HAP-1 (cell line): ENCODE data around the gene TUT7.
"Not testable (repeated sequence)": the region's sequence is repeated elsewhere in the genome, so short reads cannot be mapped to it uniquely, and the experiment has no call there.

Experiments used
- DNase-seq, 2 experiments: peaks; one replicate each; pipeline ENCODE4 v3.0.0-alpha.2; 2016 to 2020; ENCODE audit warnings: low spot score in 2 of 2
- H3K27me3 ChIP-seq: fragments of 250-450 bp; sonication (Bioruptor Pico); 2 replicates; pipeline ENCODE4 v1.5.1; 2020; ENCODE audit warnings: low read depth, mild to moderate bottlenecking, moderate library complexity
- H3K36me3 ChIP-seq: fragments of 250-450 bp; sonication (Bioruptor Pico); replicated peaks from 2 replicates; pipeline ENCODE4 v1.5.1; 2020; ENCODE audit warnings: mild to moderate bottlenecking
- H3K4me1 ChIP-seq: fragments of 250-450 bp; sonication (Bioruptor Pico); 2 replicates; pipeline ENCODE4 v1.5.1; 2020; ENCODE audit warnings: mild to moderate bottlenecking
- H3K4me3 ChIP-seq: fragments of 250-450 bp; sonication (Bioruptor Pico); 2 replicates; pipeline ENCODE4 v1.5.1; 2020; ENCODE audit warnings: mild to moderate bottlenecking, moderate library complexity
- H3K9me3 ChIP-seq: fragments of 250-450 bp; sonication (Bioruptor Pico); 2 replicates; pipeline ENCODE4 v1.5.1; 2020; ENCODE audit warnings: mild to moderate bottlenecking, moderate library complexity
- in situ Hi-C: fragments of 300-500 bp; cut with MboI; formaldehyde crosslinking; loops from 3 replicates; pipeline ENCODE4 v1.14.3; 2020; ENCODE audit warnings: low sequenced_read_pairs, inconsistent platforms, mixed read lengths

TUT7 gene, protein sequence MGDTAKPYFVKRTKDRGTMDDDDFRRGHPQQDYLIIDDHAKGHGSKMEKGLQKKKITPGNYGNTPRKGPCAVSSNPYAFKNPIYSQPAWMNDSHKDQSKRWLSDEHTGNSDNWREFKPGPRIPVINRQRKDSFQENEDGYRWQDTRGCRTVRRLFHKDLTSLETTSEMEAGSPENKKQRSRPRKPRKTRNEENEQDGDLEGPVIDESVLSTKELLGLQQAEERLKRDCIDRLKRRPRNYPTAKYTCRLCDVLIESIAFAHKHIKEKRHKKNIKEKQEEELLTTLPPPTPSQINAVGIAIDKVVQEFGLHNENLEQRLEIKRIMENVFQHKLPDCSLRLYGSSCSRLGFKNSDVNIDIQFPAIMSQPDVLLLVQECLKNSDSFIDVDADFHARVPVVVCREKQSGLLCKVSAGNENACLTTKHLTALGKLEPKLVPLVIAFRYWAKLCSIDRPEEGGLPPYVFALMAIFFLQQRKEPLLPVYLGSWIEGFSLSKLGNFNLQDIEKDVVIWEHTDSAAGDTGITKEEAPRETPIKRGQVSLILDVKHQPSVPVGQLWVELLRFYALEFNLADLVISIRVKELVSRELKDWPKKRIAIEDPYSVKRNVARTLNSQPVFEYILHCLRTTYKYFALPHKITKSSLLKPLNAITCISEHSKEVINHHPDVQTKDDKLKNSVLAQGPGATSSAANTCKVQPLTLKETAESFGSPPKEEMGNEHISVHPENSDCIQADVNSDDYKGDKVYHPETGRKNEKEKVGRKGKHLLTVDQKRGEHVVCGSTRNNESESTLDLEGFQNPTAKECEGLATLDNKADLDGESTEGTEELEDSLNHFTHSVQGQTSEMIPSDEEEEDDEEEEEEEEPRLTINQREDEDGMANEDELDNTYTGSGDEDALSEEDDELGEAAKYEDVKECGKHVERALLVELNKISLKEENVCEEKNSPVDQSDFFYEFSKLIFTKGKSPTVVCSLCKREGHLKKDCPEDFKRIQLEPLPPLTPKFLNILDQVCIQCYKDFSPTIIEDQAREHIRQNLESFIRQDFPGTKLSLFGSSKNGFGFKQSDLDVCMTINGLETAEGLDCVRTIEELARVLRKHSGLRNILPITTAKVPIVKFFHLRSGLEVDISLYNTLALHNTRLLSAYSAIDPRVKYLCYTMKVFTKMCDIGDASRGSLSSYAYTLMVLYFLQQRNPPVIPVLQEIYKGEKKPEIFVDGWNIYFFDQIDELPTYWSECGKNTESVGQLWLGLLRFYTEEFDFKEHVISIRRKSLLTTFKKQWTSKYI (N-terminal part only)

DNA sequence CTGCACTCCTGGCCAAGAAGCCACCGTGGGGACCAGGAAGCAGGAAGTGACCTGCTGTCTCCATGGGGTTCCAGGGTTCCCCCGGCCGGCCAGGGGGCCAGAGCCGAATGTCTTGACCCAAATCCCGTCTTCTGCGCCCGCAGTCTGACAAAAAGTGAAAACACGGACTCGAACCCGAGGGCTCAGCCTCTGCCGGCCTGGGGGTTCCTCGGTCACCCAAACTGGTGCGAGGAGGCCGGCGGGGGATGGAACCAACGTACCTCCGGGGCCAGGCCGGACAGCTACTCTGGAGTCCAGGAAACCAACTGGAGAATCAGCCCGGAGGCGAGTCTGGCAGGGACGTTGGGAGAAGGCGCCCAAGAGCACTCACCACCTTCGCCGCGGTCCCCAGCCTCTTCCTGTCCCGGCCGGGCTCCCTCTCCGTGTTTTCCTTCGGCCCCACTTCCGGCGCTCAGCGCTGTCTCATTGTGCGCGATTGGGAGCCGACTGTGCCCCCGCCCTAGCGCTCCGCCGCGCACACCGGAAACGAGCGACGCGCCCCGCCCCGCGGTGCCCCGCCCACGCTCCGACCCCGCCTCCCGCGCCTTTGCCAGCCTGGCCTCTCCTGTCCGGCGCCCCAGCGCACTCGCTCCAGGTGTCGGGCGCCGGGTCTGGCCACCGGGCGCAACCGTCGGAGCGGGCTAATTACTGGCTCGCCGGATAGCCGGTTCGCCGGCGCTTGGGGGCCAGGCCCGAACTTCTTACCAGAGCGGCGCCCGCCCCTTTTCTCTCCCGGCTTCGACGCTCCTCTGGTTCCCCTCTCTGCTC, at the start of gene TUT7:
TUT7 (minus strand) TSS at position 400 of the 807 bp plus-strand sequence. CDS start 1,211 bp downstream, outside the sequence.
- H3K36me3 ChIP-seq, result no peaks in the 10 kb centered on the region; the same call in 1 of the 2 replicates
- H3K4me1 ChIP-seq, result peaks cover 22% of the 10 kb centered on the region
- H3K4me3 ChIP-seq, result peak within 1 kb of the TSS; percentile 95
- peak; percentile 91 to 97 for DNase-seq
- no peaks in the 10 kb centered on the region for H3K9me3 ChIP-seq
- H3K27me3 ChIP-seq, result no peaks in the 10 kb centered on the region
- in situ Hi-C loops, result loop anchor here (5.0 kb wide), 1 partner anchor 67 kb away; no protein-coding TSS in a partner anchor

DNA sequence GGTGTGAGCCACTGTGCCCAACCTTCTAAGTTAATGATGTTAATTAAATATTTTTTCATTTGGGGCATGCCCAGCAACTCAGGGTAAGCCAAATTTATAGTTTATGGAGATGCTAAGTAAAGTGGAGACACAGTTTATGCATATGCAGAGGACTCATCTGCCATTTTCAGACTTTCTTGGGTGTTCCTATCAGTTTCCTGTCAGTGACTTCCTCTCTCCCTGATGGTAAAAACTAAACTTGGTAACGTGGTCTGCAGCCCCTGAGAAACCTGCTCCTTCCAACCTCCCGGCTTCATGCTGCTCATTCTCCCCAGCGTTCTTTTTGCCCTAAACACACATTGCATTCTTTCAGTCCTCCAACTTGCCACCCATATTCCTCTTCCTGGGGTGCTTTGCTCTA, 48.4 kb upstream of the TUT7 start:
- no peak for DNase-seq

DNA sequence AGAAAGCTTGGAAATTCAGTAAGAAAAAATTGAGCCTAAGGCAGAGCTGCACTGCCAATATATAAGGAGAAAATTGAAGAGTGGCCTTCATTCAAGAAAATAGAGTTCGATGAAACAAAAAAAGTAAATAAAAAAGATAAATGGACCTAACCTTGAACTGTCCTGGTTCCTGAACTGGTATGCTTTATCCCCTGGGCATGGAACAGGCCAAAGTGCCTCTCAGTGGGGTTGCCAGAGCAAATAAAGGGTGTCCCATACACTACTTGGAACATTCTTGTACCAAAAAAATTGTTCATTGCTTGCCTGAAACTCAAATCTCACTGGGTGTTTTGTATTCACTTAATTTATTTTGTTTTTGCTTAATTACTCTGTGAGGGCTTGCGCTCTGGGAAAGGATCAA, 42.2 kb upstream of the TUT7 start:
- in situ Hi-C loops, result no loop called here
- Histone ChIP-seq H3K27me3 (0 out of 2 replicates have a peak, but pooled peaks cover 2% of the 10 kb centered on the region), H3K4me3 (no peak overlapping the region), H3K9me3 (no peaks in the 10 kb centered on the region), H3K4me1 (no peaks in the 10 kb centered on the region), H3K36me3 (no peaks in the 10 kb centered on the region)
- no peak for DNase-seq

More for the DNA sequence above, 48.4 kb upstream of the TUT7 start:
- Histone ChIP-seq H3K27me3 (peaks cover 12% of the 10 kb centered on the region), H3K9me3 (no peaks in the 10 kb centered on the region), H3K36me3 (no peaks in the 10 kb centered on the region), H3K4me3 (no peak overlapping the region), H3K4me1 (no peaks in the 10 kb centered on the region)
- in situ Hi-C loops, result no loop called here

DNA sequence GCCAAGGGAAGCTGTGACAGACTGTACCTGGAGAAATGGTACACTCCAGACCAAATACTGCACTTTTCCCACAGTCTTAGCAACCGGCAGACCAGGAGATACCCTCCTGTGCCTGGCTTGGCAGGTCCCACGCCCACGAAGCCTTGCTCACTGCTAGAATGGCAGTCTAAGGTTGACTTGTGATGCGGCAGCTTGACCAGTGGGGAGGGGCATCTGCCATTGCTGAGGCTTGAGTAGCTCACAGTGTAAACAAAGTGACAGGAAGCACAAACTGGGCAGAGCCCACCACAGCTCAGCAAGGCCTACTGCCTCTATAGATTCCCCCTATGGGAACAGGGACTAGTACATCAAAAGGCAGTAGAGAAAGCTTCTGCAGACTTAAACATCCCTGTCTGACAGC, 36.0 kb upstream of the TUT7 start:
- H3K9me3 ChIP-seq, H3K4me3 ChIP-seq, DNase-seq, H3K4me1 ChIP-seq, H3K36me3 ChIP-seq, in situ Hi-C loops, H3K27me3 ChIP-seq: not testable (repeated sequence)

DNA sequence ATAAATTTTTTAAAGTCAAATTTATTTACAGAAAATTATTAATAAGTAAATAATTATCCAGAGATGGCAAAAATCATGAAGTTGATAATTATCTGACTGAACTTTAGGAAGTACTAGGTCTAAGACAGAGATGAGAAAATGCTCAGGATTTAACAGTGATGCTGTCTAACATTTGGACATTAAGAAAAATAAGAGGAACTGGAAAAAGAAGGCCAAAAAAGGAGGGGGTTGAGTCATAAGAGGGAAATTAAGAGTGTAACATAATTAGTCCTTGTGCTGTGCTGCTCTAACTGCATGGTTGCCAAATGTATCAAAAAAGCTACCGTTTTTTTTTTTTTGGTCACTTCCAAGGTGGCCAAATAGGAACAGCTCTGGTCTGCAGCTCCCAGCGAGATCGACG, 35.4 kb upstream of the TUT7 start:
- no peak overlapping the region for H3K4me3 ChIP-seq
- in situ Hi-C loops, result no loop called here
- no peaks in the 10 kb centered on the region for H3K27me3 ChIP-seq
- no peaks in the 10 kb centered on the region for H3K4me1 ChIP-seq
- H3K36me3 ChIP-seq, result no peaks in the 10 kb centered on the region
- no peak for DNase-seq
- H3K9me3 ChIP-seq, result no peaks in the 10 kb centered on the region

DNA sequence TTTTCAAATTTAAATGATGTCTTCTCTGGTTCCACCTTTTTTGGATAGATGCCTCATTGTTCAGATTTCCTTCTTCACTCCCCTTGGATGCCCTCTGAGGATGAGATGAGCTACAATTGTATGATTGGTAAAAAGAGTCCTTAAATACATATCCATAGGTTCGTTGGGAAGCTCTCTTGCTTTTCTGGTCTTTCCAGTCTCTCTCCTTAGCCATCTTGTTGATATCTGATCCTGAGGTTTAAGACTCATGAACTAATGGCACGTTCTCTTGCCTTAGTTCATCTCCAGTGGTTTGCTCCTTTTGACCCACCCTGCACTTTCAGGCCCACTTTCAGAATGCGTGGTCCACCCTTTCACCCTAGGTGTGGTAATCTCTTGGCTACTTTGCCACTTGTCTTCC, 33.2 kb upstream of the TUT7 start:
- Histone ChIP-seq H3K9me3 (no peaks in the 10 kb centered on the region), H3K36me3 (no peaks in the 10 kb centered on the region), H3K4me3 (no peak overlapping the region), H3K4me1 (no peaks in the 10 kb centered on the region), H3K27me3 (no peaks in the 10 kb centered on the region)
- in situ Hi-C loops, result no loop called here
- no peak for DNase-seq

DNA sequence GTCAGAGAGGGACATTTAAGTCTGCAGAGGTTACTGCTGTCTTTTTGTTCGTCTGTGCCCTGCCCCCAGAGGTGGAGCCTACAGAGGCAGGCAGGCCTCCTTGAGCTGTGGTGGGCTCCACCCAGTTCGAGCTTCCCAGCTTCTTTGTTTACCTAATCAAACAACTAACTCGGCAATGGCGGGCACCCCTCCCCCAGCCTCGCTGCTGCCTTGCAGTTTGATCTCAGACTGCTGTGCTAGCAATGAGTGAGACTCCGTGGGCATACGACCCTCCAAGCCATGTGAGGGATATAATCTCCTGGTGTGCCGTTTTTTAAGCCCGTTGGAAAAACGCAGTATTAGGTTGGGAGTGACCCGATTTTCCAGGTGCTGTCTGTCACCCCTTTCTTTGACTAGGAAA, 28.8 kb upstream of the TUT7 start:
- H3K4me3 ChIP-seq, in situ Hi-C loops, H3K27me3 ChIP-seq, H3K9me3 ChIP-seq, H3K4me1 ChIP-seq, H3K36me3 ChIP-seq: not testable (repeated sequence)
- DNase-seq, result peak in 1 of 2 experiments; percentile 14

DNA sequence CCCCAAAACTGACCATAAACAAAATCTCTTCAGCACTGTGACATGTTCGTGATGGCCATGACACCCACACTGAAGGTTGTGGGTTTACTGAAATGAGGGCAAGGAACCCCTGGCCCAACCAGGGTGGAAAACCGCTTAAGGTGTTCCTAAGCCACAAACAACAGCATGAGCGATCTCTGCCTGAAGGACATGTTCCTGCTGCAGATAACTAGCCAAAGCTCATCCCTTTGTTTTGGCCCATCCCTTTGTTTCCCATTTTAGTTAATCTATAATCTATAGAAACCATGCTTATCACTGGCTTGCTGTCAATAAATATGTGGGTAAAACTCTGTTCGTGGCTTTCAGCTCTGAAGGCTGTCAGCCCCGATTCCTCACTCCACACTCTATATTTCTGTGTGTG, 21.8 kb upstream of the TUT7 start:
- DNase-seq, result no peak
- in situ Hi-C loops, result no loop called here
- H3K36me3 ChIP-seq, result no peaks in the 10 kb centered on the region
- H3K27me3 ChIP-seq, result no peaks in the 10 kb centered on the region
- H3K4me1 ChIP-seq, result no peaks in the 10 kb centered on the region
- H3K9me3 ChIP-seq, result no peaks in the 10 kb centered on the region
- H3K4me3 ChIP-seq, result no peak overlapping the region

DNA sequence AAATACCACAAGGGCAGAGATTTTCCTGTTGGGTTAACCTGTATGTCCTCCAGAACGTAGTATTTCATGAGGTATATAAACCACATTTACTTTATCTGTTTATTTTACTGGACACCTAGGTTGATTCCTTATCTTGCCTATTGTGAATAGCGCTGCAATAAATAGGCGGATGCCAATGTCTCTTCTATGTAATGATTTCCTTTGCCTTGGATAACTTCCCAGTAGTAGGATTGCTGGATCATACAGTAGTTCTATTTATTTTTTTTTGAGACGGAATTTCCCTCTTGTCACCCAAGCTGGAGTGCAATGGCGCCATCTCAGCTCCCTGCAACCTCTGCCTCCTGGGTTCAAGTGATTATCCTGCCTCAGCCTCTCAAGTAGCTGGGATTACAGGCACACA, 15.6 kb upstream of the TUT7 start:
- Histone ChIP-seq H3K27me3 (no peaks in the 10 kb centered on the region), H3K36me3 (no peaks in the 10 kb centered on the region), H3K4me1 (no peaks in the 10 kb centered on the region), H3K9me3 (no peaks in the 10 kb centered on the region), H3K4me3 (no peak overlapping the region)
- DNase-seq, result no peak
- in situ Hi-C loops, result no loop called here

DNA sequence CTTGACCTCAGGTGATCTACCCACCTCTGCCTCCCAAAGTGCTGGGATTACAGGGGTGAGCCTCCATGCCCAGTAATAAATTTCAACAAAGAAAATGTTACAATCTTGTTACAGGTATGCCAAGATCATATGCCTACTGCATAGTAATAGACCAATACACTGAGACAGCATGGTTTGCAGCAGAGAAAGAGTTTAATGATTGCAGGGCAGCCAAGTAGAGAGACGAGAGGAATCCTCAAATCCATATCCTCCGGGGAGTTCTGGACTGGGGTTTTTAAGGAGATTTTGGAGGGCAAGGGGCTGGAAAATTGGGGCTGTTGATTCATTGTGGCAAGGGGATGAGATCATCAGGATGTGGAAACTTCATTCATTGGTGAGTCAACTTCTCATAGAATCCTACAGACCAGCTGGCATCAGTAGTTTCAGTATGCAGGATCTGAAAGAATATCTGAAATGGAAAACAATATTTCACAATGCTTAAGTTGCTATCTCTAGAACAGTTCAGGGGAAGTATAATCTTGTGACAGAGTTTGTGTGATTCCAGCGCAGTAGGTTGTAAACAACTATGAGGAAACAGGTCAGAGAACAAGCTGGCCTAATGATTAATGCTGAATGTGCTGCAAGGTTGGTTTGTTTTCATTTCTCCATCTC, 14.8 kb upstream of the TUT7 start:
- Histone ChIP-seq H3K36me3 (no peaks in the 10 kb centered on the region), H3K9me3 (no peaks in the 10 kb centered on the region), H3K27me3 (no peaks in the 10 kb centered on the region), H3K4me1 (no peaks in the 10 kb centered on the region), H3K4me3 (no peak overlapping the region)
- in situ Hi-C loops, result no loop called here
- no peak for DNase-seq

DNA sequence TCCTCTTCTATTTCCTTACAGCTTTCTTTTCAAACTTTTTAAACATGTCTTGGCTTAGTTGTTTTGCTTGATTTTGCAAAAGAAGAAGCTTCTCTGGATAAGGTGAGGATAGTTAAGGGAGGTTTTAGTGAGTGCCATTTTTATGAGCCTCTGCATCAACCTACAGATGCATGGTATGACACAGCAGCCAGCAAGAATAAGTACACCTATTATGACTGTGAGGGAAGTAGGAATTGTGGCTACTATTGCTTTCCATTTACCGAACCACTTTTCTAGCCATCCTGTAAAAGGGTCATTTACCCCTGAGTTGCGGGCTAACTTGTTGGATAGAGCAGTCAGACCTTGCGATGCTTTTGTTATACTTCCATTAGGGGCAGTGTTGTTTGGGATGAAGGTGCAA, 7.0 kb upstream of the TUT7 start:
- no peaks in the 10 kb centered on the region for H3K36me3 ChIP-seq
- no peaks in the 10 kb centered on the region for H3K9me3 ChIP-seq
- in situ Hi-C loops, result no loop called here
- no peak for DNase-seq
- no peaks in the 10 kb centered on the region for H3K27me3 ChIP-seq
- no peak overlapping the region for H3K4me3 ChIP-seq
- H3K4me1 ChIP-seq, result no peaks in the 10 kb centered on the region

DNA sequence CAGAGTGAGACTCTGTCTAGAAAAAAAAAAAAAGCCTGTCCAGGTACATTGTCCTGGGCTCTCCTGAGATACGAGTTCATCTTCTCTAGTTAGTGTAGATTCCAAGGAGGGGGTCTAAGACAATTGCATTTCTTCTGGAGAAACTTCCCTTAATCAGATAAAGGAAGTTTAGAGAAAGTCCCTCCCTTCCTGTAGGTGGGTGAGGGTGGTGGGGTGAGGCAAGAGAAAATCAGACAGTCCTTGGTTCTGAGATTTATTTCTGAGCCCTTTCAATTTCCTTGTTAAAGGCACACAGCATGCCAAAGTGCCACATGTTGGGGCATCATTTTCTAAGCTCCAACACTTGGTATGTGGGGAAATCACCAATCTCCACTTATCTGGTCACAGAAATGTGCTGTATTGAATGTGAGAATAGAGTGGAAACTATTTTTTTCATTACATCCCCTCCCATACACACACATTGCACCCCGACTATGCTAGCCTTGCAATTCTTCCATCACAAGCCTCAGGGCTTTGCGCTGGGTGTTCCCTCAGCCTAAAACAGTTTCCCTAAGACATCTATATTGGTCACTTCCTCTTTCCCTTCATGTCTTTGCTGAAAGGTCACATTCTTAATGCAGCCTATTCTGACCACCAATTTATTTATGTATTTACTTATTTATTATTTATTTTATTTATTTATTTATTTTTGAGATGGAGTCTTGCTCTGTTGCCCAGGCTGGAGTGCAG, 5.1 kb upstream of the TUT7 start:
- Histone ChIP-seq H3K9me3 (no peaks in the 10 kb centered on the region), H3K4me3 (no peak overlapping the region), H3K36me3 (no peaks in the 10 kb centered on the region), H3K4me1 (no peaks in the 10 kb centered on the region), H3K27me3 (no peaks in the 10 kb centered on the region)
- in situ Hi-C loops, result no loop called here
- no peak for DNase-seq
